PC-3 (cell line): Measurements from ENCODE around the gene ATF7. TPM values are rescaled to one million over a fixed set of nuclear protein-coding genes. Genes with fewer than 3 reads are reported as not detected.
A peak's percentile ranks its signal among the peaks of the same experiment; 100 is the strongest.

ENCODE experiments used
- ATAC-seq: fragments of 200-7000 bp; cut with Tn5 transposase; 2 replicates; pipeline ENCODE4 v1.9.1; 2020; ENCODE audit warnings: mild to moderate bottlenecking, moderate library complexity
- BruUV-seq: library from RNA; stranded (reverse); fragments of 400-500 nt; replicated peaks from 2 replicates; lab custom pipeline; 2021; lab: Mats Ljungman, UMichigan
- CTCF ChIA-PET: fragments of 300-600 bp; sonication (Branson Sonifier 250); formaldehyde crosslinking; loops from one replicate; lab custom pipeline; 2022; ENCODE audit warnings: antibody characterized with exemption; lab: Charles Lee
- POLR2A ChIA-PET: fragments of 300-600 bp; sonication (Branson Sonifier 250); formaldehyde crosslinking; loops from one replicate; lab custom pipeline; 2022; ENCODE audit warnings: antibody characterized with exemption; ENCODE audit not compliant: unreplicated experiment; lab: Charles Lee
- DNase-seq: peaks from one replicate; pipeline ENCODE4 v3.0.0-alpha.2; 2015
- H2AFZ ChIP-seq: fragments of 300-600 bp; sonication (generic); 2 replicates; pipeline ENCODE4 v1.6.0; 2016; ENCODE audit warnings: antibody characterized with exemption, low read length
- H3F3A ChIP-seq: fragments of 300-600 bp; sonication (generic); one replicate; pipeline ENCODE4 v1.6.0; 2017; ENCODE audit warnings: antibody characterized with exemption, low read length, control low read depth, mild to moderate bottlenecking; ENCODE audit not compliant: unreplicated experiment
- H3K27ac ChIP-seq: fragments of 300-600 bp; sonication (generic); 2 replicates; pipeline ENCODE4 v1.5.1; 2016; ENCODE audit warnings: mild to moderate bottlenecking, low read length
- H3K27me3 ChIP-seq: fragments of 300-600 bp; sonication (generic); 2 replicates; pipeline ENCODE4 v1.6.1; 2016; ENCODE audit warnings: low read length, mixed read lengths
- H3K36me3 ChIP-seq: fragments of 300-600 bp; sonication (generic); 2 replicates; pipeline ENCODE4 v1.6.1; 2016; ENCODE audit warnings: low read depth, mixed run types, low read length, mixed read lengths
- H3K4me1 ChIP-seq: fragments of 300-600 bp; sonication (generic); 2 replicates; pipeline ENCODE4 v1.5.1; 2016; ENCODE audit warnings: low read length; ENCODE audit not compliant: insufficient read depth
- H3K4me2 ChIP-seq: fragments of 300-600 bp; sonication (generic); 2 replicates; pipeline ENCODE4 v1.6.0; 2016; ENCODE audit warnings: low read length
- H3K4me3 ChIP-seq: fragments of 300-600 bp; sonication (generic); 2 replicates; pipeline ENCODE4 v1.5.1; 2016; ENCODE audit warnings: mild to moderate bottlenecking, low read length, mixed read lengths
- H3K79me2 ChIP-seq: fragments of 300-600 bp; sonication (generic); 2 replicates; pipeline ENCODE4 v1.6.1; 2017; ENCODE audit warnings: low read length, mixed read lengths
- H3K9ac ChIP-seq: fragments of 300-600 bp; sonication (generic); 2 replicates; pipeline ENCODE4 v1.6.0; 2016; ENCODE audit warnings: mild to moderate bottlenecking, low read length
- H3K9me2 ChIP-seq: fragments of 300-600 bp; sonication (generic); replicated peaks from 2 replicates; pipeline ENCODE4 v1.6.1; 2016; ENCODE audit warnings: mixed run types, low read length, mixed read lengths
- H3K9me3 ChIP-seq: fragments of 300-600 bp; sonication (generic); 2 replicates; pipeline ENCODE4 v1.6.1; 2016; ENCODE audit warnings: low read length, mixed read lengths
- H4K20me1 ChIP-seq: fragments of 300-600 bp; sonication (generic); 2 replicates; pipeline ENCODE4 v1.6.1; 2016; ENCODE audit warnings: low read length, mixed read lengths
- EZH2 ChIP-seq: fragments of 300-600 bp; sonication (generic); IDR thresholded peaks from one replicate; pipeline ENCODE4 v1.6.1; 2017; ENCODE audit warnings: antibody characterized with exemption, mild to moderate bottlenecking, low read length; ENCODE audit not compliant: unreplicated experiment
- EZH2phosphoT487 ChIP-seq: fragments of 300-600 bp; sonication (generic); IDR thresholded peaks from 2 replicates; pipeline ENCODE4 v1.6.1; 2018; ENCODE audit warnings: mild to moderate bottlenecking, antibody characterized with exemption, low read length, borderline replicate concordance
- intact Hi-C: fragments of 100-400 bp; cut with micrococcal nuclease; formaldehyde crosslinking; loops from 2 replicates; pipeline ENCODE4 v1.9.0; 2023
- total RNA-seq: library from RNA; depleted of rRNA; stranded (reverse); fragments of >200 nt; gene quantifications from 2 replicates; pipeline ENCODE4 v1.2.3, GENCODE V29; 2014
- TF ChIP-seq, protein P1 (sequence below): fragments of 300-600 bp; sonication (generic); conservative IDR thresholded peaks from 2 replicates; pipeline ENCODE4 v1.5.1; 2017; ENCODE audit warnings: antibody characterized with exemption, low read depth, mild to moderate bottlenecking, low read length

The ATF7 gene
- total RNA-seq, 1 experiment from 2014 or later = 7.9 TPM

DNA sequence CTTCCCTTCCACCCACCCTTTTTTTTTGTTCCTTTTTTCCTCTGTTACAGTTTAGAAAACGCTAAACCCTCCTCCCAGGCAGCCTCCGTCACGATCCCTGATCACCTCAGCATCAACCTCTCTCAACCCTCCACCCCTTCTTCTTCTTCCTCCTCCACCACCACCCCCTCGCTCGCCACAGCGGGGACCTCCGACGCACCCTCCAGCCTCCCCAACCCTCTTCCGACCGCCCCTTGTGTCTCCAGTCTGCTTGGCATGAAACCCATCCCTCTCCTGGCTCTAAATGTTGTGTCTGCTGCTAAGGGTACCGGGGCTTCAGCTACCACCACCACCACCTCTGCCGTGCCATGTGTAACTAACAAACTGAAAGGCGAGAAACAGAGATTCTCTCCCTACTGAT, 151.4 kb downstream of the ATF7 start:
- H3K27me3 ChIP-seq = no peaks in the 10 kb centered on the region
- ChIA-PET CTCF (no interaction called here), POLR2A (no interaction called here)
- intact Hi-C loops = no loop called here
- H3F3A ChIP-seq = peaks cover 18% of the 10 kb centered on the region
- no peak overlapping the region for H3K27ac ChIP-seq
- DNase-seq = no peak
- H3K4me1 ChIP-seq = no peaks in the 10 kb centered on the region
- no peak overlapping the region for H2AFZ ChIP-seq
- H4K20me1 ChIP-seq = peaks cover 70% of the 10 kb centered on the region
- H3K9me3 ChIP-seq = no peaks in the 10 kb centered on the region
- H3K4me3 ChIP-seq = no peak overlapping the region
- H3K9me2 ChIP-seq = no peaks in the 10 kb centered on the region
- H3K4me2 ChIP-seq = no peak overlapping the region
- no peak overlapping the region for H3K9ac ChIP-seq
- H3K36me3 ChIP-seq = peaks cover 90% of the 10 kb centered on the region
- peaks cover 50% of the 10 kb centered on the region for H3K79me2 ChIP-seq
- BruUV-seq = no TSS peak
- no peak for ATAC-seq
- TF ChIP-seq, protein P1, sequence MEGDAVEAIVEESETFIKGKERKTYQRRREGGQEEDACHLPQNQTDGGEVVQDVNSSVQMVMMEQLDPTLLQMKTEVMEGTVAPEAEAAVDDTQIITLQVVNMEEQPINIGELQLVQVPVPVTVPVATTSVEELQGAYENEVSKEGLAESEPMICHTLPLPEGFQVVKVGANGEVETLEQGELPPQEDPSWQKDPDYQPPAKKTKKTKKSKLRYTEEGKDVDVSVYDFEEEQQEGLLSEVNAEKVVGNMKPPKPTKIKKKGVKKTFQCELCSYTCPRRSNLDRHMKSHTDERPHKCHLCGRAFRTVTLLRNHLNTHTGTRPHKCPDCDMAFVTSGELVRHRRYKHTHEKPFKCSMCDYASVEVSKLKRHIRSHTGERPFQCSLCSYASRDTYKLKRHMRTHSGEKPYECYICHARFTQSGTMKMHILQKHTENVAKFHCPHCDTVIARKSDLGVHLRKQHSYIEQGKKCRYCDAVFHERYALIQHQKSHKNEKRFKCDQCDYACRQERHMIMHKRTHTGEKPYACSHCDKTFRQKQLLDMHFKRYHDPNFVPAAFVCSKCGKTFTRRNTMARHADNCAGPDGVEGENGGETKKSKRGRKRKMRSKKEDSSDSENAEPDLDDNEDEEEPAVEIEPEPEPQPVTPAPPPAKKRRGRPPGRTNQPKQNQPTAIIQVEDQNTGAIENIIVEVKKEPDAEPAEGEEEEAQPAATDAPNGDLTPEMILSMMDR = no peak
- TF ChIP-seq EZH2 (no peak), EZH2phosphoT487 (no peak)

- H3K27me3 ChIP-seq = no peaks in the 10 kb centered on the region
- TF ChIP-seq EZH2 (no peak), EZH2phosphoT487 (no peak)
- TF ChIP-seq, protein P1 = no peak
- POLR2A ChIA-PET = no interaction called here
These were observed 152.1 kb downstream of the ATF7 start for GRCh38 chr12:53474077-53474476.

GRCh38 chr12:53472056-53472582, 154.1 kb downstream of the ATF7 start:
- no peak overlapping the region for H3K27ac ChIP-seq
- H3K79me2 ChIP-seq = peaks cover 62% of the 10 kb centered on the region
- H3K4me2 ChIP-seq = no peak overlapping the region
- CTCF ChIA-PET = no interaction called here
- ATAC-seq (0 out of 2 replicates have a peak, but pooled peaks have one; percentile 10), DNase-seq (no peak)
- no TSS peak for BruUV-seq
- TF ChIP-seq EZH2phosphoT487 = no peak
- TF ChIP-seq, protein P1 = no peak
- TF ChIP-seq EZH2 = no peak
- H2AFZ ChIP-seq = no peak overlapping the region
- POLR2A ChIA-PET = no interaction called here
- H3K4me3 ChIP-seq = no peak overlapping the region
- no peaks in the 10 kb centered on the region for H3K9me2 ChIP-seq
- peaks cover 64% of the 10 kb centered on the region for H4K20me1 ChIP-seq
- peaks cover 92% of the 10 kb centered on the region for H3K36me3 ChIP-seq
- peaks cover 9% of the 10 kb centered on the region for H3F3A ChIP-seq
- H3K4me1 ChIP-seq = no peaks in the 10 kb centered on the region
- no peaks in the 10 kb centered on the region for H3K9me3 ChIP-seq
- no peak overlapping the region for H3K9ac ChIP-seq
- intact Hi-C loops = no loop called here
- no peaks in the 10 kb centered on the region for H3K27me3 ChIP-seq

More at GRCh38 chr12:53474077-53474476, 152.1 kb downstream of the ATF7 start:
- CTCF ChIA-PET = no interaction called here
- Histone ChIP-seq H3K9me2 (no peaks in the 10 kb centered on the region), H3K4me1 (no peaks in the 10 kb centered on the region), H3F3A (peaks cover 18% of the 10 kb centered on the region), H3K4me3 (no peak overlapping the region), H3K9me3 (no peaks in the 10 kb centered on the region), H3K36me3 (peaks cover 90% of the 10 kb centered on the region), H2AFZ (no peak overlapping the region), H3K79me2 (peaks cover 52% of the 10 kb centered on the region), H3K9ac (no peak overlapping the region), H4K20me1 (peaks cover 64% of the 10 kb centered on the region), H3K4me2 (no peak overlapping the region), H3K27ac (no peak overlapping the region)
- BruUV-seq = no TSS peak
- no peak for DNase-seq
- ATAC-seq = no peak
- intact Hi-C loops = no loop called here
